ENCODE data around the gene PSPC1.
A peak's percentile ranks its signal among the peaks of the same experiment; 100 is the strongest.
"Not testable (repeated sequence)": the region's sequence is repeated elsewhere in the genome, so short reads cannot be mapped to it uniquely, and the experiment has no call there.

The PSPC1 gene

GRCh38 chr13:19767966-19768365 is 14.8 kb downstream of the PSPC1 start:
- Histone ChIP-seq H3K4me3 (no peak overlapping the region), H3K27ac (no peak overlapping the region)

DNA sequence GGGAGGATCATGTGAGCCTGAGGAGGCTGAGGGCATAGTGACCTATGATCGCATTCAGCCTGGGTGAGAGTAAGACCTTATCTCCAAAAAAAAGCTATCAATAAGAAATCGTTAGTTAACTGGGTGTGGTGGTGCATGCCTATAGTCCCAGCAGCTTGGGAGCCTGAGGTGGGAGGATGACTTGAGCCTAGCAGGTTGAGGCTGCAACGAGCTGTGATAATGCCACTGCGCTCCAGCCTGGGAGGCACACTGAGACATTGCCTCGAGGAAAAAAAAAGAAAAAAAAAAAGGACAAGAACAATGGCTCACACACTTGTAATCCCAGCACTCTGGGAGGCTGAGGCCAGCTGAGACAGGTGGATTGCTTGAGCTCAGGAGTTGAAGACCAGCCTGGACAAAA is 16.2 kb downstream of the PSPC1 start:
- Histone ChIP-seq H3K4me3 (no peak overlapping the region), H3K27ac (peak overlapping the region in 1 of 21 experiments; percentile 22)

- Histone ChIP-seq H3K4me3 (no peak overlapping the region), H3K27ac (no peak overlapping the region)
Measured at GRCh38 chr13:19764237-19764636, 18.5 kb downstream of the PSPC1 start.

DNA sequence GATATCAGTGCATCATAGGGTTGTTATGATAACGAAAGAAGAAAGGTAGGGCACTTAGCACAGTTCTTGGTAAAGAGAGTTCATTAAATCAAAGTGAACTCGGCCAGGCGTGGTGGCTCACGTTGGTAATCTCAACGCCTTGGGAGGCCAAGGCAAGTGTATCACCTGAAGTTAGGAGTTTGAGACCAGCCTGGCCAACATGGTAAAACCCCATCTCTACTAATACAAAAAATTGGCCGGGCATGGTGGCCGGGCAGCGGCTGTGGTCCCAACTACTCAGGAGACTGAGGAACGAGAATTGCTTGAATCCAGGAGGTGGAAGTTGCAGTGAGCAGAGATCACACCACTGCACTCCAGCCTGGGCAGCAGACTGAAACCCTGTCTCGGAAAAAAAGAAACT is 19.1 kb downstream of the PSPC1 start:
- no peak overlapping the region for H3K27ac ChIP-seq
- no peak overlapping the region for H3K4me3 ChIP-seq

DNA sequence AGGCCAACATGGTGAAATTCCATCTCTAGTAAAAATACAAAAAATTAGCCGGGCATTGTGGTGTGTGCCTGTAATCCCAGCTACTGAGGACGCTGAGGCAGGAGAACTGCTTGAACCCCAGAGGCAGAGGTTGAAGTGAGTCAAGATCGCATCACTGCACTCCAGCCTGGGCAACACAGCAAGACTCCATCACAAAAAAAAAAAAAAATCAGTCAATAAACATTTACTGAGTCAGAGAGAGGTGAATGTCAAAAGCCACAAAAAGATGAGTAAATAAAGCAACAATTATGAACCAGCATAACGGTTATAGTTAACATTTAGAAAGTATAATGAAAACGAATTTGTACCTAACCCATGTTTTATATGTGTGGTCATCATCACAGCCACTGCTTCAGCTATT is 23.1 kb downstream of the PSPC1 start:
- Histone ChIP-seq H3K4me3 (no peak overlapping the region), H3K27ac (no peak overlapping the region)

GRCh38 chr13:19742643-19743042 is 40.1 kb downstream of the PSPC1 start:
- Histone ChIP-seq H3K4me3 (no peak overlapping the region), H3K27ac (no peak overlapping the region)

DNA sequence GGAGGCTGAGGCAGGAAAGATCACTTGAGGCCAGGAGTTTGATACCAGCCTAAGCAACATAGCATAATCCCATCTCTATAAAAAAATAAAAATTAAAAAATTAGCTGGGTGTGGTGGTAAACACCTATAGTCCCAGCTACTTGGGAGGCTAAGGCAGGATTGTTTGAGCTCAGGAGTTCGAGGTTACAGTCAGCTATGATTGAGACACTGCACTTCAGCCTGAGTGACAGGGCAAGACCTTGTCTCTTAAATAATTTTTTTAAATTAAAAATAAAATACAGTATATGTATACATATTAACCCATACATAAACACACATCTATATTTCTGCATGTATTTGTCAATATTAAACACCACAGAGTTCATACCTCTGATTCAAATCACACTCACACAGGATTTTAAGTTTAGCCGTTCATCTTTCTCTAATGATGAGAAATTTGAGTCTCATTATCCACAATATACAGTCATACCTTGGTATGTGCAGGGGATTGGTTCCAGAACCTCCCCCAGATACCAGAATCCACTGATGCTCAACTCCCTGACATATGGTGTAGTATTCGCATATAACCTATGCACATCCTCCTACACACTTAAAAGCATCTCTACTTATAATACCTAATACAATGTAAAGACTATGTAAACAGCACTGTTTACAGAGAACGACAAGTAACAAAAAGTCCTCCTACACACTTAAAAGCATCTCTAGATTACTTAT is 44.7 kb downstream of the PSPC1 start:
- Histone ChIP-seq H3K4me3 (no peak overlapping the region), H3K27ac (no peak overlapping the region)

DNA sequence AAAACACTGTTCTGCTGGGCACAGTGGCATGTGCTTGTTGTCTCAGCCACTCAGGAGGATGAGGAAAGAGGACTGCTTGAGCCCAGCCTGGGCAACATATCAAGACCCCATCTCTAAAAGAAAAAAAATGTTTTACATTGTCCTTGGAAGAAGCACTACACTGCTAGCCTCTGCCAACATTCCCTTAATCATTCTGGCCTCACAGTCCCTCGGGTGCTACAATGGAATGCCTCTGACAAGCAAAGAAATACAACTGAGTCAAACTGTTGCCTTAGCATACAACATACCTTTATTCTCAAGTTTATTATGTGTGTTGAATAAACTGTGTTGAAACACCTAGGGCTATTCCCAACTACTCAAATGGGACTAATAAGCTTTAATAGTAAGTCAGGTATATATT is 56.1 kb downstream of the PSPC1 start:
- no peak overlapping the region for H3K27ac ChIP-seq
- H3K4me3 ChIP-seq, result no peak overlapping the region

DNA sequence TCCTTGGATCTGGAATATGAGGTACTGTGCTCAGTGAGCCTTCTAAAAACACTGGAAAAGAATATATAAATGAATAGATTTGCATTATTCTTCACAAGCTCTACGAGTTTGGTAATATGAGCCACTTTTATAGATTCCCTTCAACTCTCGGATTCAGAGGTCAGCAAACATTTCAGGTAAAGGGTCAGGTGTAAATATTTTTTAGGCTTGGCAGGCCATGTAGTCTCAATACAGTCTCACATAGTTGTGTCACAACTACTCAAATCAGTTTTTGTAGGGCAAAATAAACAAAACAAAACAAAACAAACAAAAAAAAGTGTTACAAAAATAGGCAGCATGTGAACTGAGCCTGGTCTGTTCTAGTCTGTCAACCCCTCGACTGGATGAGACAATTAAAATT is 57.4 kb downstream of the PSPC1 start:
- H3K27ac ChIP-seq, result no peak overlapping the region
- no peak overlapping the region for H3K4me3 ChIP-seq

- Histone ChIP-seq H3K4me3 (no peak overlapping the region), H3K27ac (no peak overlapping the region)
Measured at GRCh38 chr13:19720039-19720438, 62.7 kb downstream of the PSPC1 start.

GRCh38 chr13:19713186-19713965 is 69.4 kb downstream of the PSPC1 start:
- H3K27ac ChIP-seq, result no peak overlapping the region
- no peak overlapping the region for H3K4me3 ChIP-seq

- H3K4me3 ChIP-seq, H3K27ac ChIP-seq: not testable (repeated sequence)
Measured at GRCh38 chr13:19709782-19710181, 73.0 kb downstream of the PSPC1 start.

DNA sequence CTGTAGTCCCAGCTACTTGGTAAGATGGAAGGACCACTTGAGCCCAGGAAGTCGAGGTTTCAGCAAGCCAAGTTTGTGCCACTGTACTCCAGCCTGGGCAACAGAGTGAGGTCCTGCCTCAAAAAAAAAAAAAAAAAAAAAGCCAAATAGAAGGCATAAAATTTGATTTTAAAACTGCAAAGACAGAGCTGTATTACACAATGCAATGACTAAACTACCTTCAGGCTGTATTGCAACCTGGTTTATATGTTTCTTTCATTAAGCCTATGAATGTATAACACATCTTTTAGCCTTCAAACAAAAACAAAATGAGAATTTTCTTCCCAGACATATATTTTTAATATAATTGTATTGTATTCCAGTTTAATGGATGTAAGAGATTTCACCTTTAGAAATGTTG is 73.7 kb downstream of the PSPC1 start:
- H3K27ac ChIP-seq, H3K4me3 ChIP-seq: not testable (repeated sequence)

- not testable (repeated sequence) for H3K4me3 ChIP-seq, H3K27ac ChIP-seq
Measured at GRCh38 chr13:19704256-19704655, 78.5 kb downstream of the PSPC1 start.

GRCh38 chr13:19701619-19702018 is 81.1 kb downstream of the PSPC1 start:
- H3K4me3 ChIP-seq, H3K27ac ChIP-seq: not testable (repeated sequence)

GRCh38 chr13:19700963-19701362 is 81.8 kb downstream of the PSPC1 start:
- not testable (repeated sequence) for H3K4me3 ChIP-seq, H3K27ac ChIP-seq

- no peak overlapping the region for H3K27ac ChIP-seq
- H3K4me3 ChIP-seq, result no peak overlapping the region
Measured at GRCh38 chr13:19695829-19696228, 86.9 kb downstream of the PSPC1 start.

DNA sequence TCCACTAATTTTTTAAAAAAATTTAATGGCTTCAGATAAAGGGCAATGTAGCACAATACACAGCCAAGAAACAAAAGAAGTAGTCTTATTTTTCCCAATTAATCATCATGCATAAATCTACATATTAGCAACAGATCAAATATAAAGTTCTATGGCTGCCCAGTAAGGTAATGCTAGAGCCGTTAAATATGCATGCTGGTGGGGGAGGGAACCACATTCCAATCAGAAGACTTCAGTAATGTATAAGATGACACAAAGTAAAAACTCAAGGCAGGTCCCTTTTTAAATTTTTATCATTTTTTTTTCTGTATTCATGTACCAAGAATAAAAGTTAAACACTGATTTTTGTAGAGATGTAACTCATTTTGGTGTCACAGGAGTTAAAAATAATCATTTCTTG is 87.3 kb downstream of the PSPC1 start:
- Histone ChIP-seq H3K27ac (no peak overlapping the region), H3K4me3 (no peak overlapping the region)

GRCh38 chr13:19691447-19691846 is 91.3 kb downstream of the PSPC1 start:
- H3K4me3 ChIP-seq, H3K27ac ChIP-seq: not testable (repeated sequence)

- no peak overlapping the region for H3K27ac ChIP-seq
Measured at GRCh38 chr13:19685437-19685836, 97.3 kb downstream of the PSPC1 start.

DNA sequence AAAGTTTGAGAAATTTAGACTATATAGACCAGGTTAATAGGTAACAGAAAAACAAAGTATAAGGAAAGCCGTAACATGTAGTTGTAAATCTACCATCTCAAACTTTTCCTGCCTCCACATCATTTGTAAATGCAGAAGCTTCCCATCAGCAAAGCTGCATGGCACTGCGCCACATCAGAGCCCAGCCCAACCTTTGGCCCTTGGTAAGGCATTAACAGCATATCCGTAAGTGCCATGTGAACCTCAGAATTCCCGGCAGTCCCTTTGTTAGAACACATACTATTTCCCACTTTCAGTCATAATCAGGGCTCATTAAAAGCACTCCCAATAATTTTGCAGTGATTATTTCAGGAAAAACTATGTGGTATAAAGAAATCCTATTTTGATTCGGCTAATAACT is 97.7 kb downstream of the PSPC1 start:
- Histone ChIP-seq H3K27ac (no peak overlapping the region), H3K4me3 (no peak overlapping the region)

More at GRCh38 chr13:19685437-19685836, 97.3 kb downstream of the PSPC1 start:
- no peak overlapping the region for H3K4me3 ChIP-seq
